Kidney epithelial cell (primary cell): Measurements from ENCODE around the gene ITPR3. TPM values are rescaled to one million over a fixed set of nuclear protein-coding genes. Genes with fewer than 3 reads are reported as not detected.

ENCODE experiments used
- DNase-seq: peaks from one replicate; pipeline ENCODE4 v3.0.0-alpha.2; 2010; ENCODE audit warnings: low read depth
- H3K27me3 ChIP-seq: 2 replicates; pipeline ENCODE4 v1.6.0; 2011; ENCODE audit warnings: low read length; ENCODE audit not compliant: control insufficient read depth, insufficient read depth
- H3K36me3 ChIP-seq: 2 replicates; pipeline ENCODE4 v1.5.1; 2011; ENCODE audit warnings: low read length; ENCODE audit not compliant: control insufficient read depth, insufficient read depth
- H3K4me3 ChIP-seq: 2 replicates; pipeline ENCODE4 v1.5.1; 2011; ENCODE audit warnings: low read depth, mild to moderate bottlenecking, control low read depth, low read length
- CTCF ChIP-seq: IDR thresholded peaks from 2 replicates; pipeline ENCODE4 v1.5.1; 2011; ENCODE audit warnings: mild to moderate bottlenecking, moderate library complexity, low read length, control low read depth, inconsistent platforms; ENCODE audit not compliant: insufficient read depth, poor library complexity, severe bottlenecking
- total RNA-seq: library from RNA; depleted of rRNA; stranded (reverse); fragments of >200 nt; gene quantifications from 2 replicates; pipeline ENCODE4 v1.2.3, GENCODE V29; 2015

ITPR3 gene
- total RNA-seq, 1 donor from 2014 or later = 147 TPM

GRCh38 chr6:33717934-33718455 is 96.9 kb downstream of the ITPR3 start:
- DNase-seq = no peak
- no peaks in the 10 kb centered on the region for H3K36me3 ChIP-seq
- H3K27me3 ChIP-seq = peaks cover 9% of the 10 kb centered on the region
- TF ChIP-seq CTCF = no peak
- H3K4me3 ChIP-seq = no peak overlapping the region

- TF ChIP-seq CTCF = no peak
- no peak for DNase-seq
- Histone ChIP-seq H3K27me3 (peaks cover 11% of the 10 kb centered on the region), H3K36me3 (no peaks in the 10 kb centered on the region), H3K4me3 (no peak overlapping the region)
Observed at GRCh38 chr6:33718713-33719112, 97.6 kb downstream of the ITPR3 start.

- no peak for TF ChIP-seq CTCF
- Histone ChIP-seq H3K36me3 (no peaks in the 10 kb centered on the region), H3K27me3 (peaks cover 14% of the 10 kb centered on the region), H3K4me3 (no peak overlapping the region)
- DNase-seq = no peak
Observed at GRCh38 chr6:33719326-33719987, 98.3 kb downstream of the ITPR3 start.

GRCh38 chr6:33720998-33721397 is 99.9 kb downstream of the ITPR3 start:
- no peak for TF ChIP-seq CTCF
- no peak for DNase-seq
- no peak overlapping the region for H3K4me3 ChIP-seq
- H3K27me3 ChIP-seq = peaks cover 16% of the 10 kb centered on the region
- H3K36me3 ChIP-seq = no peaks in the 10 kb centered on the region

GRCh38 chr6:33721508-33721907 is 100.4 kb downstream of the ITPR3 start:
- Histone ChIP-seq H3K36me3 (no peaks in the 10 kb centered on the region), H3K27me3 (peaks cover 16% of the 10 kb centered on the region), H3K4me3 (no peak overlapping the region)
- DNase-seq = no peak
- TF ChIP-seq CTCF = no peak
